Transverse colon (tissue), 4 donors: ENCODE results near the gene QRICH1. TPM values are rescaled to one million over a fixed set of nuclear protein-coding genes. Genes with fewer than 3 reads are reported as not detected.

Experiments used
- DNase-seq: peaks from one replicate; pipeline ENCODE4 v3.0.0-alpha.2; 2019
- H3K27ac ChIP-seq, 4 donors: fragments of 200-600 bp; sonication (generic); 2 replicates each; pipeline ENCODE4 v1.5.1; 2016 to 2018; ENCODE audit warnings: inconsistent platforms in 4 of 4
- H3K27me3 ChIP-seq: fragments of 200-600 bp; sonication (generic); 2 replicates; pipeline ENCODE4 v1.5.1; 2017; ENCODE audit warnings: inconsistent platforms
- H3K36me3 ChIP-seq, 4 donors: fragments of 200-600 bp; sonication (generic); 2 replicates each; pipeline ENCODE4 v1.5.1; 2017 to 2019; ENCODE audit warnings: inconsistent platforms in 4 of 4
- H3K4me1 ChIP-seq, 4 donors: fragments of 200-600 bp; sonication (generic); 2 replicates each; pipeline ENCODE4 v1.5.1; 2017 to 2020; ENCODE audit warnings: inconsistent platforms in 4 of 4
- H3K4me3 ChIP-seq, 4 donors: fragments of 200-600 bp; sonication (generic); 1 replicate in 1 of 4; 2 replicates in 3 of 4; pipeline versions ENCODE4 v1.5.1 to v1.6.1; 2017 to 2019; ENCODE audit warnings: inconsistent platforms in 4 of 4
- H3K9me3 ChIP-seq, 2 donors: fragments of 200-600 bp; sonication (generic); 2 replicates each; pipeline ENCODE4 v1.5.1; 2017 to 2019; ENCODE audit warnings: inconsistent platforms in 2 of 2
- EP300 ChIP-seq: sonication (generic); formaldehyde crosslinking; IDR thresholded peaks from one replicate; pipeline ENCODE4 v1.6.1; 2017; ENCODE audit warnings: antibody characterized with exemption, low read depth
- POLR2A ChIP-seq: fragments of 450-650 bp; IDR thresholded peaks from one replicate; pipeline ENCODE4 v1.6.1; 2016; ENCODE audit warnings: antibody characterized with exemption, mild to moderate bottlenecking, moderate library complexity
- POLR2AphosphoS5 ChIP-seq, 3 donors: sonication (generic); formaldehyde crosslinking; IDR thresholded peaks; one replicate each; pipeline ENCODE4 v1.6.1; 2016; ENCODE audit warnings: antibody characterized with exemption in 3 of 3
- WGBS, 2 donors: methylation state at CpG; one replicate each; pipeline ENCODE4 v1.1.5; 2018; ENCODE audit warnings: low coverage in 1 of 2; 5-methylcytosine and 5-hydroxymethylcytosine counted together
- in situ Hi-C, 4 donors: fragments of 200-750 bp; cut with MboI; loops; one replicate each; pipeline versions ENCODE4 v1.15.0 to v1.15.1; 2017; ENCODE audit warnings: low sequenced_read_pairs in 3 of 4, low pct_ligation_motif_present in 1 of 4, low pct_unique_long_range_greater_than_20kb in 1 of 4
- intact Hi-C: fragments of 100-400 bp; cut with DNase I; formaldehyde crosslinking; loops from one replicate; pipeline ENCODE4 v1.15.1; 2023; ENCODE audit warnings: low total_unique reads
- total RNA-seq, 4 donors: library from RNA; depleted of rRNA; stranded (reverse); fragments of >200 nt; gene quantifications; one replicate each; pipeline ENCODE4 v1.1.0, GENCODE V29; 2016
- TF ChIP-seq, protein P1 (sequence below), 5 experiments: fragments of 200-600 bp in 3 of 5; fragments of 450-650 bp in 2 of 5; sonication (generic) in 3 of 5; IDR thresholded peaks; 1 replicate in 2 of 5; 2 replicates in 3 of 5; pipeline ENCODE4 v1.5.1; 2016 to 2017; ENCODE audit warnings: antibody characterized with exemption in 5 of 5, inconsistent platforms in 3 of 5, mild to moderate bottlenecking in 2 of 5, moderate library complexity in 1 of 5

The QRICH1 gene
- total RNA-seq, 4 donors from 2014 or later = 76.4 to 122 (median 84.7) TPM

GRCh38 chr3:49120438-49121131, 26.7 kb upstream of the QRICH1 start, which contains the start of gene USP19:
Gene USP19 (minus strand): TSS chr3:49120823. CDS start chr3:49119145, 1,678 bp downstream.
- peak within 1 kb of the TSS; percentile 64 to 86 (median 78) for H3K4me3 ChIP-seq
- H3K27me3 ChIP-seq = no peaks in the 10 kb centered on the region
- in situ Hi-C loops = loop anchor here in 1 of 4 donors (5.0 kb wide), 1 partner anchor 47 kb away; the partner anchor contains the start of gene CCDC71
- no peaks in the 10 kb centered on the region for H3K9me3 ChIP-seq
- TF ChIP-seq POLR2A (peak; percentile 90), POLR2AphosphoS5 (IDR thresholded peaks at IDR 0.05) (peak; percentile 87 to 97 (median 94)), EP300 (no peak)
- TF ChIP-seq, protein P1, sequence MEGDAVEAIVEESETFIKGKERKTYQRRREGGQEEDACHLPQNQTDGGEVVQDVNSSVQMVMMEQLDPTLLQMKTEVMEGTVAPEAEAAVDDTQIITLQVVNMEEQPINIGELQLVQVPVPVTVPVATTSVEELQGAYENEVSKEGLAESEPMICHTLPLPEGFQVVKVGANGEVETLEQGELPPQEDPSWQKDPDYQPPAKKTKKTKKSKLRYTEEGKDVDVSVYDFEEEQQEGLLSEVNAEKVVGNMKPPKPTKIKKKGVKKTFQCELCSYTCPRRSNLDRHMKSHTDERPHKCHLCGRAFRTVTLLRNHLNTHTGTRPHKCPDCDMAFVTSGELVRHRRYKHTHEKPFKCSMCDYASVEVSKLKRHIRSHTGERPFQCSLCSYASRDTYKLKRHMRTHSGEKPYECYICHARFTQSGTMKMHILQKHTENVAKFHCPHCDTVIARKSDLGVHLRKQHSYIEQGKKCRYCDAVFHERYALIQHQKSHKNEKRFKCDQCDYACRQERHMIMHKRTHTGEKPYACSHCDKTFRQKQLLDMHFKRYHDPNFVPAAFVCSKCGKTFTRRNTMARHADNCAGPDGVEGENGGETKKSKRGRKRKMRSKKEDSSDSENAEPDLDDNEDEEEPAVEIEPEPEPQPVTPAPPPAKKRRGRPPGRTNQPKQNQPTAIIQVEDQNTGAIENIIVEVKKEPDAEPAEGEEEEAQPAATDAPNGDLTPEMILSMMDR (IDR thresholded peaks at IDR 0.05) = peak in 2 of 5 experiments; percentile 22 to 35
- H3K27ac ChIP-seq = peak within 1 kb of the TSS; percentile 89 to 98 (median 94)
- 0% methylated on average over 47 of the region's 70 CpGs; no CpG with 5 or more reads in 1 of the 2 donors for WGBS, 2 donors
- peaks cover 0 to 32% (median 18%) of the 10 kb centered on the region in 4 donors for H3K36me3 ChIP-seq
- DNase-seq = peak; percentile 97
- peaks cover 8 to 18% (median 13%) of the 10 kb centered on the region in 4 donors for H3K4me1 ChIP-seq
- intact Hi-C loops = no loop called here

DNA sequence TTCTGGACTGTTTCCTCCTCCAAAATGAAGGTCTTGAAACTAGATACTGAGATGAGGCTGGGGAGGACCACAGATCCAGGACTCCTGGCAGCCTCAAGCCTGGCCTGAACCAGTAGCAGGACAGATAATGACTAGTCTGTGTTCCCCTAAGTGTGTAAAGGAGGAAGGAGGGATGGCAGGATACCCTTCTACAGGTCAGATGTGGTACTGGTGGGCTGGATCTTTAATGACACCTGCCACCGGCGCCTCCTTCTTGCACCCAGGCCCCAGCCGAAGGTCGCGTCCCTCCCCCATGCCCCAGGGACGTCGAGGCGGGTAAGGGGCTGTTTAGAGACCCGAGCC, 26.2 kb upstream of the QRICH1 start:
- Histone ChIP-seq H3K27me3 (no peaks in the 10 kb centered on the region), H3K9me3 (no peaks in the 10 kb centered on the region), H3K36me3 (peaks cover 0 to 38% (median 20%) of the 10 kb centered on the region in 4 donors), H3K27ac (peak overlapping the region; percentile 89 to 98 (median 94)), H3K4me1 (peaks cover 8 to 18% (median 13%) of the 10 kb centered on the region in 4 donors), H3K4me3 (peak overlapping the region; percentile 64 to 86 (median 78))
- DNase-seq = no peak
- WGBS, 2 donors = 0% methylated on average over 5 of the region's 9 CpGs; no CpG with 5 or more reads in 1 of the 2 donors
- TF ChIP-seq, protein P1 (IDR thresholded peaks at IDR 0.05) = peak in 1 of 5 experiments; percentile 32
- TF ChIP-seq EP300 (no peak), POLR2A (no peak), POLR2AphosphoS5 (IDR thresholded peaks at IDR 0.05) (no peak)
- intact Hi-C loops = no loop called here
- in situ Hi-C loops = loop anchor here in 1 of 4 donors (5.0 kb wide), 1 partner anchor 47 kb away; the partner anchor contains the start of gene CCDC71

DNA sequence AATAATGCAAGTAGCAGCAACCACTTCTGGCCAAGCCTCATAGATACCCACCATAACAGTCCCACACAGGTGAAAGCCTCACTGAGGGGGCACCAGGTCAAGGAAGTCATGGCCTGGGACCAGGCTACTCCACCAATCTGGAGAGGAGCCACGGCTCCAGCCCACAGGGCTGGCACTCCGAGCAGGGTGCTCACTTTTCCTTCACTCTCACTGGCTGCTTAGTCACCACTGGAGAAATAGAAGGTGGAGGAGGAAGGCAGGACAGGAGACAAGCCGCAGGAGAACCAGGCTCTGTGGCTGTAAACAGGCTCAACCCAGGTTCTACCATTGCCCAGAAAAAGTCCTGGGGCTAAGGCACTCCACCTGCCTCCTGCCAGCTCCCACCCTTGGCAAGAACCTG, 25.6 kb upstream of the QRICH1 start:
- DNase-seq = no peak
- intact Hi-C loops = no loop called here
- no peak for TF ChIP-seq EP300
- TF ChIP-seq, protein P1 (IDR thresholded peaks at IDR 0.05) = no peak
- TF ChIP-seq POLR2AphosphoS5 (IDR thresholded peaks at IDR 0.05) = no peak
- TF ChIP-seq POLR2A = no peak
- in situ Hi-C loops = no loop called here
- 52% methylated on average over 3 of the region's 3 CpGs; no CpG with 5 or more reads in 1 of the 2 donors for WGBS, 2 donors
- H3K27ac ChIP-seq = peak overlapping the region; percentile 89 to 98 (median 94)
- no peaks in the 10 kb centered on the region for H3K27me3 ChIP-seq
- H3K9me3 ChIP-seq = no peaks in the 10 kb centered on the region
- H3K4me1 ChIP-seq = peaks cover 8 to 18% (median 13%) of the 10 kb centered on the region in 4 donors
- H3K36me3 ChIP-seq = peaks cover 0 to 44% (median 24%) of the 10 kb centered on the region in 4 donors
- peak overlapping the region in 2 of 4 donors; percentile 74 to 81 for H3K4me3 ChIP-seq

DNA sequence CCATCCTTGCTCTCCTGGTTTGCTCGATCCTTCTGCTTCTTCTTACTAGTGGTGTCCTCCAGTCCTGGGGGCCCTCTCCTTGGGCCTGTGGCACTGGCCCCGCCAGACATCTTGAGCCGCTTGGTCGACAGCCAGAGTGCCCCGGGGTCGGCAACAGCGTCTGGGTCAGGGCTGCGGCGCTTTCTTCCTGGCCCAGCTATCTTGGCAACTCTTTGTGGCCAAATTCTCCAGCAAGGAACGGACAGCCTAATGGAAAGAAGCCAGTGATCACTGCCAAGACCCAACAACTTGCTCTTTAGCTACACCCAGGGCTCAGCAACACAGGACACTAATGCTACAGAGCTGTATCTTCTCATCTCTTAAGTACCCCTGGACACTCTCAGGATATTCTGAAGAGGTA, 25.2 kb upstream of the QRICH1 start:
- H3K36me3 ChIP-seq = peaks cover 0 to 48% (median 27%) of the 10 kb centered on the region in 4 donors
- H3K27ac ChIP-seq = peak overlapping the region in 3 of 4 donors; percentile 89 to 98 (median 95)
- TF ChIP-seq, protein P1 (IDR thresholded peaks at IDR 0.05) = no peak
- TF ChIP-seq EP300 (no peak), POLR2AphosphoS5 (IDR thresholded peaks at IDR 0.05) (no peak), POLR2A (no peak)
- intact Hi-C loops = no loop called here
- WGBS, 2 donors = 83% methylated on average over 10 of the region's 10 CpGs; no CpG with 5 or more reads in 1 of the 2 donors
- no peak for DNase-seq
- H3K4me3 ChIP-seq = peak overlapping the region in 1 of 4 donors; percentile 81
- H3K9me3 ChIP-seq = no peaks in the 10 kb centered on the region
- H3K27me3 ChIP-seq = no peaks in the 10 kb centered on the region
- in situ Hi-C loops = no loop called here
- H3K4me1 ChIP-seq = peaks cover 8 to 18% (median 13%) of the 10 kb centered on the region in 4 donors
